GM19468 (cell line): Measurements from ENCODE around the gene GOSR2.
"Not testable (repeated sequence)": the region's sequence is repeated elsewhere in the genome, so short reads cannot be mapped to it uniquely, and the experiment has no call there.

ENCODE experiments used
- ATAC-seq: cut with Tn5 transposase; IDR thresholded peaks from one replicate; pipeline ENCODE4 v1.9.1; 2021; ENCODE audit warnings: mild to moderate bottlenecking, moderate library complexity, moderate number of reproducible peaks; ENCODE audit not compliant: unreplicated experiment; ENCODE audit errors: extremely low read depth

The GOSR2 gene

GRCh38 chr17:46982577-46982976 lies 59.6 kb downstream of the GOSR2 start:
- no peak for ATAC-seq

DNA sequence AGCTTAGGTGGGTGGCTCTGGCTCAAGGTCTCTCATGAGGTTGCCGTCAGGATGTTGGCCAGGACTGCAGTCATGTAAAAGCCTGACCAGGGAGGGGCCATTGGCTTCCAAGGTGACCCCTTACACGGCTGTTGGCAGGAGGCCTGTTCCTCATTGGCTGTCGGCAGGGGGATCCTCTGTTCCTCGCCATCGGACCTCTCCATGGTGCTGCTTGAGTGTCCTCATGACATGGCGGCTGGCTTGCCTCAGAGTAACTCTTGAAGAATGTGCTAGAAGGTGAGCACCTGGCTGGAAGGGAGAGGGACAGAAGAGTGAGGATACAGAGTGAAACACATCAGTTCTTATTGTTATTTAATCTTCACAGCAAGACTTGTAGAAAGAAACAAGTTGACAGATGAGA lies 60.8 kb downstream of the GOSR2 start:
- ATAC-seq = no peak

- ATAC-seq = no peak
These were observed 61.4 kb downstream of the GOSR2 start for GRCh38 chr17:46984341-46984740.

- ATAC-seq = no peak
These were observed 61.9 kb downstream of the GOSR2 start for GRCh38 chr17:46984892-46985291.

DNA sequence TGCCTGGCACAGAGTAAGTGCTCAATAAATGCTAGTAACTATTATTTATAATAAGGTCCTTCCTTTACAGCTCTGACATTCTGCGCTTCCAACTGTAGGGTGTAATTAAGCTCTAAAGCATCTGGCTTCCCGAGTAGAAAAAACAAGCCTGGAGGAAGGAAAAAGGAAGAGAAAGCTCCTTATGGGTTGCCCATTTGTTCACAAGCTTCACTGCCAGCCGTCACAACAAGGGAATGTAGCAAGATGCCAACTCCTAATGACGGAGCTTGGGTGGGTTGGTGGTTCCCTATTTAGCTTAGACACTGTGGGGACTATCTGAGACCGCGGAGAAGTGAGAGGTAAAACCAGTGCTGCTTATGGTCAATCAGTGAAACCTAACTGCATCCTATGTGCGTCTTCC lies 63.4 kb downstream of the GOSR2 start:
- ATAC-seq = no peak

DNA sequence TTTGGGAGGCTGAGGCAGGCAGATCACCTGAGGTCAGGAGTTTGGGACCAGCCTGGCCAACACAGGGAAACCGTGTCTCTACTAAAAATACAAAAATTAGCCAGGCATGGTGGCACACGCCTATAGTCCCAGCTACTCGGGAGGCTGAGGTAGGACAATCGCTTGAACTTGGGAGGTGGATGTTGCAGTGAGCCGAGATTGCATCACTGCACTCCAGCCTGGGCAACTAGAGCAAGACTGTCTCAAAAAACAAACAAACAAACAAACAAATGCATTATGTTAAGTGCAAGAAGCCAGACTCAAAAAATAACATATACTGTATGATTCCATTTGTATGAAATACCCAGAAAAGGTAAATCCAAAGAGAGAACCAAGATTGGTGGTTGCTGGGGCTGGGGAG lies 65.0 kb downstream of the GOSR2 start:
- ATAC-seq = not testable (repeated sequence)

GRCh38 chr17:46989637-46990431 lies 66.9 kb downstream of the GOSR2 start:
- ATAC-seq = no peak

GRCh38 chr17:46991617-46992016 lies 68.7 kb downstream of the GOSR2 start:
- no peak for ATAC-seq
